Thoracic aorta (tissue), 2 donors: ENCODE measurements around the gene PLA2G4A. TPM values are rescaled to one million over a fixed set of nuclear protein-coding genes. Genes with fewer than 3 reads are reported as not detected.

Experiments
- ATAC-seq: fragments of 150-250 bp; one replicate; pipeline ENCODE4 v1.8.0; 2017; ENCODE audit warnings: low read depth; ENCODE audit not compliant: insufficient number of reproducible peaks, low FRiP score
- DNase-seq: peaks from one replicate; pipeline ENCODE4 v3.0.0-alpha.2; 2020; ENCODE audit warnings: low spot score
- H3K27ac ChIP-seq, 2 donors: fragments of 200-600 bp; sonication (generic); 1 replicate in 1 of 2; 2 replicates in 1 of 2; pipeline ENCODE4 v1.5.1; 2016; ENCODE audit warnings: mild to moderate bottlenecking in 2 of 2, moderate library complexity in 2 of 2
- H3K27me3 ChIP-seq: fragments of 200-600 bp; sonication (generic); replicated peaks from 2 replicates; pipeline ENCODE4 v1.6.0; 2016; ENCODE audit warnings: mild to moderate bottlenecking; ENCODE audit not compliant: insufficient read depth
- H3K36me3 ChIP-seq: fragments of 200-600 bp; sonication (generic); one replicate; pipeline ENCODE4 v1.5.1; 2016
- H3K4me1 ChIP-seq, 2 donors: fragments of 200-600 bp; sonication (generic); 1 replicate in 1 of 2; 2 replicates in 1 of 2; pipeline versions ENCODE4 v1.5.1 to v1.6.0; 2016; ENCODE audit warnings: low read depth in 2 of 2, mild to moderate bottlenecking in 1 of 2; ENCODE audit not compliant: control insufficient read depth in 1 of 2
- H3K4me3 ChIP-seq: fragments of 200-600 bp; sonication (generic); 2 replicates; pipeline ENCODE4 v1.5.1; 2016; ENCODE audit warnings: mild to moderate bottlenecking
- H3K9me3 ChIP-seq: fragments of 200-600 bp; sonication (generic); 2 replicates; pipeline ENCODE4 v1.5.1; 2016
- total RNA-seq, 2 donors: library from RNA; depleted of rRNA; stranded (reverse); fragments of >200 nt; gene quantifications; one replicate each; pipeline versions ENCODE4 v1.1.0 to v1.2.3, GENCODE V29; 2016
- TF ChIP-seq, protein P1 (sequence below): fragments of 200-600 bp; sonication (generic); IDR thresholded peaks from one replicate; pipeline ENCODE4 v1.5.1; 2019; ENCODE audit warnings: antibody characterized with exemption

PLA2G4A gene
- total RNA-seq, 2 donors from 2014 or later: 5.2 to 8.8 TPM

DNA sequence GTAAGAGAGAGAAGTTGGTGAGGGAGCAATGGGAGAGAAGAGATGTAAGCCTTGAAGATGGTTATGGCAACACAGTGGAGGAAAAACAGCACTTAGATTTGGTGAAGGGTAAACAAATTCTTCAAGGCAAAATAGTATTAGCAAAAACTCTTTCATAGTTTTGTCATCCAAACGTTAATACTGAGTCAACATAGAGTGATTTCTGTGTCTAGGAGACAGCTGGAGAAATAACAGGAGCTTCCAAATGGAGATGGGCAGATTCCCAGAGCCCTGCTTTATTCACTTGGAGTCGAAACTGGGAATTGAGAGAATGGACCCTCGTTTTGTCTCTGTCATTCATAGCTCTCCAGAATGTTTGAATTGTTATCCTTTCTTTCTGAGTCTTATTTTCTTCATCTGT, 68.3 kb downstream of the PLA2G4A start:
- Histone ChIP-seq H3K36me3 (no peaks in the 10 kb centered on the region), H3K27ac (peak overlapping the region in 1 of 2 donors; percentile 21), H3K9me3 (no peaks in the 10 kb centered on the region), H3K27me3 (no peaks in the 10 kb centered on the region), H3K4me1 (peaks cover 0 to 12% of the 10 kb centered on the region in 2 donors), H3K4me3 (no peak overlapping the region)
- TF ChIP-seq, protein P1, sequence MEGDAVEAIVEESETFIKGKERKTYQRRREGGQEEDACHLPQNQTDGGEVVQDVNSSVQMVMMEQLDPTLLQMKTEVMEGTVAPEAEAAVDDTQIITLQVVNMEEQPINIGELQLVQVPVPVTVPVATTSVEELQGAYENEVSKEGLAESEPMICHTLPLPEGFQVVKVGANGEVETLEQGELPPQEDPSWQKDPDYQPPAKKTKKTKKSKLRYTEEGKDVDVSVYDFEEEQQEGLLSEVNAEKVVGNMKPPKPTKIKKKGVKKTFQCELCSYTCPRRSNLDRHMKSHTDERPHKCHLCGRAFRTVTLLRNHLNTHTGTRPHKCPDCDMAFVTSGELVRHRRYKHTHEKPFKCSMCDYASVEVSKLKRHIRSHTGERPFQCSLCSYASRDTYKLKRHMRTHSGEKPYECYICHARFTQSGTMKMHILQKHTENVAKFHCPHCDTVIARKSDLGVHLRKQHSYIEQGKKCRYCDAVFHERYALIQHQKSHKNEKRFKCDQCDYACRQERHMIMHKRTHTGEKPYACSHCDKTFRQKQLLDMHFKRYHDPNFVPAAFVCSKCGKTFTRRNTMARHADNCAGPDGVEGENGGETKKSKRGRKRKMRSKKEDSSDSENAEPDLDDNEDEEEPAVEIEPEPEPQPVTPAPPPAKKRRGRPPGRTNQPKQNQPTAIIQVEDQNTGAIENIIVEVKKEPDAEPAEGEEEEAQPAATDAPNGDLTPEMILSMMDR: no peak
- ATAC-seq (no peak), DNase-seq (no peak)

DNA sequence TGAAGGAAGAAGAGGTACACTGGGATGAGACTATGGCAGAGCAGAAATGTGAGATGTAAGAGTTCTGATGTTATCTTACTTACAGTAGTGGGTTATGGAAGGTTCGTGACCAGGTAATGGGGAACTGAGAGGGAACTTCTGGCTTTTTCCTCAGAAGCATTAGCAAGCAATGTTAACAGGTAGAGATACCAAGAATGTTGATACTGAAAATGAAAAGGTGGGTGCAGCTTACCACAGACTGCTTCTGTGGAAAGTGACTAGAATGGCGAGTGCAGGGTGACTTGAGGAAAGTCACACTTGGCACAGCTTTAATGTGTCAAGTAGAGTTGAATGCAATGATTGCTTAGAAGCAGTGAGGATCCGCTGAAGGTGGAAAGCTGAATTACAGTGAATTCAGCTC, 70.8 kb downstream of the PLA2G4A start:
- Histone ChIP-seq H3K27me3 (no peaks in the 10 kb centered on the region), H3K9me3 (no peaks in the 10 kb centered on the region), H3K4me1 (peaks cover 0 to 12% of the 10 kb centered on the region in 2 donors), H3K27ac (no peak overlapping the region), H3K36me3 (no peaks in the 10 kb centered on the region), H3K4me3 (no peak overlapping the region)
- DNase-seq (no peak), ATAC-seq (no peak)
- TF ChIP-seq, protein P1: no peak

DNA sequence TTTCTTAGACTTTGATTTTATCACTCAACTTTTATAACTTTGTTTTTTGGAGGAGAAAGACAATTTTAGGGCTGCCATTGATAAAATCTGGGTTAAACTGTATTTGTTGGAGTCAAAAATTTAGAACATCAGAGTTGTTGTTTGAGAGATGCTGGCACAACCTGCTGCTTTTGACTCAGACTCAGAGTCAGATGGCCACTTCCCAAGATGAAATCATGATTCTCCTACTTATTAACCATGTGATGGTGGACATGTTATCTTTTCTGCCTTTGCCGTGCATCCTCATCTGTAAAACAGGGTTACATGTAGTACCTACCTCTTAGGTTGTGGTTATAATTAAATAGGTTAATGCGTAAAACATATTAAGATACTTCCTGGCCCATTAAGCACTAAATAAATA, 71.2 kb downstream of the PLA2G4A start:
- Histone ChIP-seq H3K4me3 (no peak overlapping the region), H3K4me1 (peaks cover 0 to 12% of the 10 kb centered on the region in 2 donors), H3K36me3 (no peaks in the 10 kb centered on the region), H3K9me3 (no peaks in the 10 kb centered on the region), H3K27ac (no peak overlapping the region), H3K27me3 (no peaks in the 10 kb centered on the region)
- TF ChIP-seq, protein P1: no peak
- ATAC-seq: no peak
- no peak for DNase-seq

DNA sequence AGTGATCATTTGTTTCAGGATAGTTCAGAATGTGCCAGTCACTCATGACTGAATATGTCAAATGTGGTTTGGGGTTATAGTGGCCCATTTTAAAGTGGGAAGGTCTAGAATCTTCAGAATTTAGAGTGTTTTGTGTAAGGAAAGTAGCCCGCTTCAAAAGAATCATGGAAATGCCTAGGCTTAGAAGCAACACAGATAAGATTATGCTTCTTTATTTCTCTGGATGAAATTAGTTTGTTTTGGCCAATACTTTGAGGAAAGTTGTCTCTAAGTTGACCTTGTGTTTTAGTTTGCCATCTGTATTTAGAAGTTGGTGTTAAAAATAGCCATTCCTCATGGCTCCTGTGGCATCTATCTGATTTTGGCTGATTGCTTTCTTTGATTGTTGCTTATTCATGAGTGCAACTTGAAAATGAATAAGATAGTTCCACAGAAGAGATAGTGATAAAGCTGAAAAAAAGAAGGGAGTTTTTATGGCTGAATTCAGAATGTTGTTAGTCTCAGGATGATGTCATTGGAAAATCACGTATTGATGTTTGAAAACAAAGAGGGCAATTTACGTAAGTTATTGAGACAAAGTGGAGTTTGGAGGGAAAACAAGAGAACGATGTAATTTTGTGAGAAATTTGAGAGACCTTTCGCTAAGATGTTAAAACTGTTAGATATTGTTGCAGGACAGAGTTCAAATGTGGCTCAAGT, 71.9 kb downstream of the PLA2G4A start:
- no peak overlapping the region for H3K4me3 ChIP-seq
- TF ChIP-seq, protein P1: no peak
- H3K4me1 ChIP-seq: peaks cover 0 to 13% of the 10 kb centered on the region in 2 donors
- no peak overlapping the region for H3K27ac ChIP-seq
- no peaks in the 10 kb centered on the region for H3K36me3 ChIP-seq
- no peak for ATAC-seq
- DNase-seq: no peak
- H3K27me3 ChIP-seq: no peaks in the 10 kb centered on the region
- H3K9me3 ChIP-seq: no peaks in the 10 kb centered on the region

DNA sequence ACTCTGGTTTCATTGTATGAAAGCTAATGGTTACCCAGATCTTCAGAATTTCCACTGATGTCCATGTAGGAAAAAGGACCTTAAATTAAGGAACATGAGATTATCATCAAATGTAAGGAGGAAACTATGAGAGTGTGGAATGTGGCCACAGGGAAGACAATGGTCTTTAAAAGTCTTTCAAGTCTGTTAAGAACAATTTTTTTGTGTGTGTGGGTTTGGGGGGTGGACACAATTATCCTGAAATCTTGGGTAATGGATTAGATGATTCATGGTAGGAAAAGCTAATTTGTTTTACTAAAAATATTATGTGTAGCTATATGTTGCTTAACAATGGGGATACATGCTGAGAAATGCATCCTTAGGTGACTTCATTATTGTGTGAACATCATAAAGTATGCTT, 72.9 kb downstream of the PLA2G4A start:
- TF ChIP-seq, protein P1: no peak

More for the DNA sequence above, 72.9 kb downstream of the PLA2G4A start:
- Histone ChIP-seq H3K27me3 (no peaks in the 10 kb centered on the region), H3K36me3 (no peaks in the 10 kb centered on the region), H3K9me3 (no peaks in the 10 kb centered on the region), H3K4me3 (no peak overlapping the region), H3K4me1 (peaks cover 0 to 23% of the 10 kb centered on the region in 2 donors), H3K27ac (no peak overlapping the region)
- ATAC-seq: no peak
- no peak for DNase-seq
